OCI-LY1 (cell line): Measurements from ENCODE around the gene COLEC12.

Experiments used
- CTCF ChIP-seq: fragments of 200-600 bp; sonication (generic), shearing (Covaris generic); IDR thresholded peaks from 2 replicates; pipeline ENCODE4 v1.5.1; 2017; ENCODE audit warnings: mild to moderate bottlenecking, antibody characterized with exemption, low read length, moderate library complexity, mixed read lengths
- EZH2 ChIP-seq: fragments of 200-600 bp; sonication (generic), shearing (Covaris generic); IDR thresholded peaks from 2 replicates; pipeline ENCODE4 v1.8.0; 2017; ENCODE audit warnings: borderline replicate concordance, mixed run types, mild to moderate bottlenecking, antibody characterized with exemption, low read length, moderate library complexity, mixed read lengths

GRCh38 chr18:377088-377487, 123.4 kb downstream of the COLEC12 start:
- TF ChIP-seq EZH2: no peak
- no peak for TF ChIP-seq CTCF
